Stimulated activated memory B cell treated with anti-CD40 and anti-IgM and Interleukin-4, amounts not matched to agents 10 μg/mL and 1 μg/mL and 100 μg/mL, for 72 hours (primary cell): Measurements from ENCODE around the gene PADI3.
A peak's percentile ranks its signal among the peaks of the same experiment; 100 is the strongest.
"Not testable (repeated sequence)": the region's sequence is repeated elsewhere in the genome, so short reads cannot be mapped to it uniquely, and the experiment has no call there.

Experiments used
- ATAC-seq: fragments of 150-1000 bp; cut with Tn5 transposase; 2 replicates; pipeline ENCODE4 v1.10.0; 2021
- H3K27ac Mint-ChIP-seq: one replicate; pipeline ENCODE4 v1.8.0; 2022; ENCODE audit warnings: mild to moderate bottlenecking, mixed read lengths
- H3K27me3 Mint-ChIP-seq: one replicate; pipeline ENCODE4 v1.8.0; 2022; ENCODE audit warnings: mixed read lengths
- H3K36me3 Mint-ChIP-seq: one replicate; pipeline ENCODE4 v1.8.0; 2022; ENCODE audit warnings: mixed read lengths
- H3K4me1 Mint-ChIP-seq: one replicate; pipeline ENCODE4 v1.8.0; 2022; ENCODE audit warnings: mixed read lengths
- H3K4me3 Mint-ChIP-seq: one replicate; pipeline ENCODE4 v1.8.0; 2022; ENCODE audit warnings: mild to moderate bottlenecking, moderate library complexity, mixed read lengths
- H3K9me3 Mint-ChIP-seq: one replicate; pipeline ENCODE4 v1.8.0; 2022; ENCODE audit warnings: mixed read lengths

Gene PADI3

DNA sequence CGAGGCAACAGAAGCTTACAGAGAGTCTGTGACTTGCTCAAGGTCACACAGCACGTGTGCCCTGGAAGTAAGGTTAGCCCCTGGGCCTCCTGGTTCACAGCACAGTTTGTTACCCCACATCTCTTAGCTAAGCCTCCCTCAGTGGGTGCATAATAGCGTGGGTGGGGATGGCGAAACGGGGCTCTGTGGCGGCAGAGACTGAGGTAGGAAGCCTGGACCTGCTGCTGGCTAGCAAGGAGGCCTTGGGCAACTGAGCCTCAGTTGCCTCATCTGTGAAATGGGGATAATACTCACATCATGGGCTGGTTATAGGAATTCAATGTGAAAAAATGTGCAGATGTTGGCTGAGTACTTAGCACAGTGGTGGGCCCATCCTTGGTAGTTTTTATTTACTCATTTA lies 59.7 kb downstream of the PADI3 start:
- Mint-ChIP-seq H3K36me3 (no peaks in the 10 kb centered on the region), H3K4me1 (no peaks in the 10 kb centered on the region), H3K4me3 (no peak overlapping the region), H3K27ac (no peak overlapping the region), H3K9me3 (no peaks in the 10 kb centered on the region), H3K27me3 (peaks cover 68% of the 10 kb centered on the region)
- ATAC-seq = no peak

DNA sequence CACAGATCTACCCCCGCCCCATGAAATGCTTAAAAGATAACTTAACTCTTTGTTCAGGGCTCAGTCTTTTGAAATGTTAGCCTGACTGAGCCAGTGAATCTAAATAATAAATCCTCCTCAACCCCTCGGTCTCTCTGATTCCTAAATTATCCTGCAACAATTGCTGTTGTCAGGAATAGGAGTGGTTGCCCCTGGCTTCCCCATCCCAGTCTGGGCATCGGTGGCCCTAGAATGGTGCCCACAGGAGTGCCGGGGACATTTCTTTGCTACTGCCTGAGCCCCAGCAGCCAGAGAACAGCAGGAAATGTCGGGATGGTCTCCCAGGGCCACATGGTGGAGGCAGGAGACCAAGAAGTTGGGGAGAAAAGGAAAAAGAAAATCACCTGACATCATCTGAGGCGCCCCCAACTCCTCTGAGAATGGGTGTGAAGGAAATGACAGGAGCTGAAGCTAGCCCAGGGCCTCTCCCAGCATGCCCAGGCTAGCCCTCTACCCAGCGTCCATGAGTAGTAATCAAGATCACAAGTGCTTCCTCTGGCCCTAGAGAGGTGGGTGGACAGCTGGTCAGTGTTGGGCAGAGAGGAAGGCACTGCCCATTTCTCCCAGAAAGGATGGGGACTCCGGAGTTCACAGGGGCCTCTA lies 60.6 kb downstream of the PADI3 start:
- H3K4me3 Mint-ChIP-seq = no peak overlapping the region
- no peaks in the 10 kb centered on the region for H3K36me3 Mint-ChIP-seq
- no peak overlapping the region for H3K27ac Mint-ChIP-seq
- H3K27me3 Mint-ChIP-seq = peaks cover 77% of the 10 kb centered on the region
- no peaks in the 10 kb centered on the region for H3K4me1 Mint-ChIP-seq
- no peak for ATAC-seq
- no peaks in the 10 kb centered on the region for H3K9me3 Mint-ChIP-seq

GRCh38 chr1:17310068-17310640 lies 61.3 kb downstream of the PADI3 start:
- Mint-ChIP-seq H3K4me1 (no peaks in the 10 kb centered on the region), H3K27me3 (peaks cover 82% of the 10 kb centered on the region), H3K36me3 (no peaks in the 10 kb centered on the region), H3K4me3 (no peak overlapping the region), H3K27ac (no peak overlapping the region), H3K9me3 (no peaks in the 10 kb centered on the region)
- ATAC-seq = no peak

DNA sequence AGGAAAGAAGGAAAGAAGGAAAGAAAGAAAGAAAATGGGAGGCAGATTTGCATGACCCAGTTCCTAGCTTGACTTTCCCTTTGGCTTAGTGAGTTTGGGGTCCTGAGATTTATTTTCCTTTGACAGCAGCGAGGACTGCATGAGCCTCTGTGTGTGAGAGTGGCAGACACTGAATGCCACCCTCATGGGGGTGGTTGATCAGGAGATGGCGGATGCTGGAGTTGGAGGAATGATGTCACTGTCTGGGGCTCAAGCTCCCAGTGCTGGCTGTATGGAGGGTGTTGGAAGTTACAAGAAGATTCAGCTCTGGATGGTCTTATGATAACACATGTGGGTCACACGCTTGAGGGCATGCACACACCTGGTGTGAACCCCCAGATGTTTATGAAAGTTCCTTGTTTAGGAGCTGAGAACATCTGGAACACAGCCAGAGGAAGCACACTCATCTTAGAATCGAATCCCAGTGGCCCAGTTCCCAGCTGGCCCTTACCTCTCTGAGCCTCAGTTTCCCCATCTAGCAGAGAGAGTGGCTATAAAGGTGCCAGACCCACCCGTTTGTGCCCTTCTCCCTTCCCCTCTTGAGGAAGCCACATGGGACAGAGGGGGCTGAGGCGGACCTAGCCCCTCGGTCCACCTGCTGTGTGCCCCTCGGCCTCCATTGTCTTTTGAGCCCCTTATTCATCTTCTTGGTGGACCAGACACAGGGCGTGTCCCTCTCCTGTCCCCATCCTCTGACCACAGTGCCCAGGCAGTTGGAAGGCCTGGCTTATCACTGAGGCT lies 64.8 kb downstream of the PADI3 start:
- H3K4me3 Mint-ChIP-seq = no peak overlapping the region
- H3K4me1 Mint-ChIP-seq = no peaks in the 10 kb centered on the region
- H3K36me3 Mint-ChIP-seq = no peaks in the 10 kb centered on the region
- peaks cover 51% of the 10 kb centered on the region for H3K27me3 Mint-ChIP-seq
- ATAC-seq = peak; percentile 32
- H3K27ac Mint-ChIP-seq = no peak overlapping the region
- H3K9me3 Mint-ChIP-seq = no peaks in the 10 kb centered on the region

- no peaks in the 10 kb centered on the region for H3K36me3 Mint-ChIP-seq
- H3K27ac Mint-ChIP-seq = no peak overlapping the region
- ATAC-seq = no peak
- H3K4me3 Mint-ChIP-seq = no peak overlapping the region
- peaks cover 48% of the 10 kb centered on the region for H3K27me3 Mint-ChIP-seq
- no peaks in the 10 kb centered on the region for H3K9me3 Mint-ChIP-seq
- H3K4me1 Mint-ChIP-seq = no peaks in the 10 kb centered on the region
Measured at GRCh38 chr1:17314491-17314971, 65.6 kb downstream of the PADI3 start.

GRCh38 chr1:17315542-17316130 lies 66.7 kb downstream of the PADI3 start:
- H3K4me3 Mint-ChIP-seq = no peak overlapping the region
- H3K4me1 Mint-ChIP-seq = no peaks in the 10 kb centered on the region
- H3K27ac Mint-ChIP-seq = no peak overlapping the region
- no peaks in the 10 kb centered on the region for H3K36me3 Mint-ChIP-seq
- H3K9me3 Mint-ChIP-seq = no peaks in the 10 kb centered on the region
- peaks cover 37% of the 10 kb centered on the region for H3K27me3 Mint-ChIP-seq
- peak; percentile 59 for ATAC-seq

- no peak for ATAC-seq
- no peaks in the 10 kb centered on the region for H3K4me1 Mint-ChIP-seq
- no peak overlapping the region for H3K4me3 Mint-ChIP-seq
- H3K9me3 Mint-ChIP-seq = no peaks in the 10 kb centered on the region
- H3K27ac Mint-ChIP-seq = no peak overlapping the region
- peaks cover 37% of the 10 kb centered on the region for H3K27me3 Mint-ChIP-seq
- H3K36me3 Mint-ChIP-seq = no peaks in the 10 kb centered on the region
Measured at GRCh38 chr1:17316704-17317103, 67.8 kb downstream of the PADI3 start.

DNA sequence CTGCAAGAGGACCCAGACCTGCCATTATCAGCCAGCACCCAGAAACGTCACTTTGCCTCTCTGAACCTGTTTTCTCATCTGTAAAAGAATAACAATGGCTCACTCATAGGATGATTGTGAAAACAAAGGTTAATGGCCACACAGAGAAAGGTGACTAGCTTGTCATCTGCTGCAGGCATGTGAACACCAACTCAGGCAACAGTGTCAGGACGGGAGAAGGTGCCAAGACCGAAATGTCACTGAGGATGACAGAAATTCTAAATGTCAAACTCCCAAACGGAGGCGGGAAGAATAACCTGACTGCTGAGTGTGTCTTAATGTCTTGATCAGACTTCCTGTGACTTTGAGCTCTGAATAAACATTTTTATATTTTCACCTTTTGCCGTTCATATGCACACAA lies 69.4 kb downstream of the PADI3 start:
- Mint-ChIP-seq H3K27ac (no peak overlapping the region), H3K27me3 (peaks cover 34% of the 10 kb centered on the region), H3K36me3 (no peaks in the 10 kb centered on the region), H3K4me3 (no peak overlapping the region), H3K4me1 (no peaks in the 10 kb centered on the region), H3K9me3 (peaks cover 8% of the 10 kb centered on the region)
- no peak for ATAC-seq

- Mint-ChIP-seq H3K27me3 (peaks cover 19% of the 10 kb centered on the region), H3K27ac (no peak overlapping the region), H3K36me3 (no peaks in the 10 kb centered on the region), H3K4me3 (no peak overlapping the region), H3K4me1 (no peaks in the 10 kb centered on the region), H3K9me3 (peaks cover 11% of the 10 kb centered on the region)
- ATAC-seq = no peak
Measured at GRCh38 chr1:17319561-17320350, 70.9 kb downstream of the PADI3 start.

GRCh38 chr1:17321857-17322390 lies 73.0 kb downstream of the PADI3 start:
- ATAC-seq, H3K4me3 Mint-ChIP-seq, H3K4me1 Mint-ChIP-seq, H3K36me3 Mint-ChIP-seq, H3K27ac Mint-ChIP-seq: not testable (repeated sequence)
- Mint-ChIP-seq H3K9me3 (peaks cover 14% of the 10 kb centered on the region), H3K27me3 (peaks cover 23% of the 10 kb centered on the region)

- ATAC-seq = no peak
- no peaks in the 10 kb centered on the region for H3K4me1 Mint-ChIP-seq
- H3K4me3 Mint-ChIP-seq = no peak overlapping the region
- no peak overlapping the region for H3K27ac Mint-ChIP-seq
- peaks cover 64% of the 10 kb centered on the region for H3K27me3 Mint-ChIP-seq
- H3K36me3 Mint-ChIP-seq = no peaks in the 10 kb centered on the region
- H3K9me3 Mint-ChIP-seq = peaks cover 10% of the 10 kb centered on the region
Measured at GRCh38 chr1:17328855-17329254, 80.0 kb downstream of the PADI3 start.

- Mint-ChIP-seq H3K27ac (no peak overlapping the region), H3K36me3 (no peaks in the 10 kb centered on the region), H3K4me1 (no peaks in the 10 kb centered on the region), H3K4me3 (no peak overlapping the region), H3K27me3 (peaks cover 71% of the 10 kb centered on the region), H3K9me3 (peaks cover 8% of the 10 kb centered on the region)
- no peak for ATAC-seq
Measured at GRCh38 chr1:17329610-17330009, 80.7 kb downstream of the PADI3 start.

DNA sequence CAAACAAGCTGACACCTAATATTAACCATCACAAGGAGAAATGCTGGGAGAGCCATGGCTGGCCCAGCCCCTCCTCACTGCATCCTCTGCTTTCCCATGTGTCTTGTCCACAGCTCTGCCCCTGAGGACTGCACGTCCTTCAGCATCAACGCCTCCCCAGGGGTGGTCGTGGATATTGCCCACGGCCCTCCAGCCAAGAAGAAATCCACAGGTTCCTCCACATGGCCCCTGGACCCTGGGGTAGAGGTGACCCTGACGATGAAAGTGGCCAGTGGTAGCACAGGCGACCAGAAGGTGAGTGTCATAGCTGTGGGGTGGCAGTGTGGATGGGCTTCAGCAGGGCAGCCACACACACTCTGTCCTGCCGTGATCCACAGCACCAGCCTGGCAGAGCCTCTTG lies 82.0 kb downstream of the PADI3 start:
- Mint-ChIP-seq H3K4me1 (peaks cover under 1% of the 10 kb centered on the region), H3K4me3 (no peak overlapping the region), H3K27me3 (peaks cover 74% of the 10 kb centered on the region), H3K27ac (no peak overlapping the region), H3K36me3 (no peaks in the 10 kb centered on the region), H3K9me3 (peaks cover 4% of the 10 kb centered on the region)
- no peak for ATAC-seq

- H3K27ac Mint-ChIP-seq = no peak overlapping the region
- no peak for ATAC-seq
- peaks cover 7% of the 10 kb centered on the region for H3K4me1 Mint-ChIP-seq
- H3K4me3 Mint-ChIP-seq = no peak overlapping the region
- H3K27me3 Mint-ChIP-seq = peaks cover 78% of the 10 kb centered on the region
- no peaks in the 10 kb centered on the region for H3K36me3 Mint-ChIP-seq
- peaks cover 4% of the 10 kb centered on the region for H3K9me3 Mint-ChIP-seq
Measured at GRCh38 chr1:17333081-17333480, 84.2 kb downstream of the PADI3 start.
